Fibroblast of mammary gland (primary cell): Measurements from ENCODE around the gene IRF8.

ENCODE experiments used
- DNase-seq: peaks from one replicate; pipeline ENCODE4 v3.0.0-alpha.2; 2010; ENCODE audit warnings: low read depth
- H3K4me3 ChIP-seq: 2 replicates; pipeline ENCODE4 v1.5.1; 2011; ENCODE audit warnings: low read depth, mild to moderate bottlenecking, low read length, moderate library complexity; ENCODE audit not compliant: control insufficient read depth
- CTCF ChIP-seq: conservative IDR thresholded peaks from 2 replicates; pipeline ENCODE4 v1.5.1; 2011; ENCODE audit warnings: low read depth, low read length, inconsistent platforms; ENCODE audit not compliant: control insufficient read depth, insufficient read depth

IRF8 gene

GRCh38 chr16:85898521-85899442, at the start of gene IRF8:
TSS of gene IRF8 (plus strand) at chr16:85899162. CDS start at chr16:85903016, 3,854 bp downstream.
- no peak for TF ChIP-seq CTCF
- H3K4me3 ChIP-seq = no peak within 1 kb of the TSS
- DNase-seq = no peak

GRCh38 chr16:85849388-85849787, 49.6 kb upstream of the IRF8 start:
- TF ChIP-seq CTCF = no peak
- no peak overlapping the region for H3K4me3 ChIP-seq
- no peak for DNase-seq

- no peak for TF ChIP-seq CTCF
- no peak for DNase-seq
- H3K4me3 ChIP-seq = no peak overlapping the region
Observed at GRCh38 chr16:85850344-85850880, 48.5 kb upstream of the IRF8 start.

- H3K4me3 ChIP-seq = no peak overlapping the region
- TF ChIP-seq CTCF = no peak
- DNase-seq = peak; percentile 9
Observed at GRCh38 chr16:85851034-85851785, 47.8 kb upstream of the IRF8 start.

- no peak for TF ChIP-seq CTCF
- H3K4me3 ChIP-seq = no peak overlapping the region
- DNase-seq = no peak
Observed at GRCh38 chr16:85853547-85854545, 45.1 kb upstream of the IRF8 start.

GRCh38 chr16:85854935-85855334, 44.0 kb upstream of the IRF8 start:
- H3K4me3 ChIP-seq = no peak overlapping the region
- TF ChIP-seq CTCF = no peak
- DNase-seq = no peak
